MCF 10A (cell line): ENCODE results near the gene MYL11. TPM values are rescaled to one million over a fixed set of nuclear protein-coding genes. Genes with fewer than 3 reads are reported as not detected.

Experiments
- BruUV-seq: library from RNA; stranded (reverse); fragments of 400-500 nt; replicated peaks from 2 replicates; lab custom pipeline; 2021; lab: Mats Ljungman, UMichigan
- CTCF ChIA-PET: fragments of 300-600 bp; sonication (Branson Sonifier 250); formaldehyde crosslinking; extraction: SDS; loops from one replicate; lab custom pipeline; 2021; ENCODE audit warnings: antibody characterized with exemption, inconsistent platforms; lab: Yijun Ruan, JAX
- POLR2A ChIA-PET: fragments of 300-600, 350-650 bp; sonication (Branson Sonifier 250); formaldehyde crosslinking; extraction: SDS; loops from one replicate; lab custom pipeline; 2020; ENCODE audit warnings: antibody characterized with exemption, inconsistent platforms; lab: Yijun Ruan, JAX
- DNase-seq: peaks from one replicate; pipeline ENCODE4 v3.0.0-alpha.2; 2018; ENCODE audit not compliant: unreplicated experiment
- H3K27ac Mint-ChIP-seq: one replicate; pipeline ENCODE4 v1.8.0; 2022; ENCODE audit warnings: mild to moderate bottlenecking, low read depth, mixed read lengths; ENCODE audit not compliant: unreplicated experiment
- H3K27me3 Mint-ChIP-seq: one replicate; pipeline ENCODE4 v1.8.0; 2022; ENCODE audit warnings: mixed read lengths; ENCODE audit not compliant: insufficient read depth, unreplicated experiment
- H3K36me3 Mint-ChIP-seq: one replicate; pipeline ENCODE4 v1.8.0; 2022; ENCODE audit warnings: mild to moderate bottlenecking, moderate library complexity, mixed read lengths; ENCODE audit not compliant: insufficient read depth, unreplicated experiment
- H3K4me1 Mint-ChIP-seq: one replicate; pipeline ENCODE4 v1.8.0; 2022; ENCODE audit warnings: mixed read lengths; ENCODE audit not compliant: insufficient read depth, unreplicated experiment
- H3K4me3 Mint-ChIP-seq: one replicate; pipeline ENCODE4 v1.8.0; 2022; ENCODE audit warnings: mild to moderate bottlenecking, moderate library complexity, mixed read lengths; ENCODE audit not compliant: unreplicated experiment
- H3K9me3 Mint-ChIP-seq: one replicate; pipeline ENCODE4 v1.8.0; 2022; ENCODE audit warnings: mixed read lengths; ENCODE audit not compliant: unreplicated experiment
- intact Hi-C: fragments of 100-400 bp; cut with micrococcal nuclease; formaldehyde crosslinking; loops from 2 replicates; pipeline ENCODE4 v1.14.1; 2022
- total RNA-seq: library from RNA; stranded (reverse); gene quantifications from 2 replicates; pipeline ENCODE4 v1.2.3, GENCODE V29; 2022
- TF ChIP-seq, protein P1 (sequence below): fragments of 200-600 bp; IDR thresholded peaks from one replicate; pipeline ENCODE4 v1.8.0; 2022; ENCODE audit warnings: antibody characterized with exemption, mild to moderate bottlenecking; ENCODE audit not compliant: unreplicated experiment

Gene MYL11
- total RNA-seq, 1 experiment from 2014 or later = 1.6 TPM

DNA sequence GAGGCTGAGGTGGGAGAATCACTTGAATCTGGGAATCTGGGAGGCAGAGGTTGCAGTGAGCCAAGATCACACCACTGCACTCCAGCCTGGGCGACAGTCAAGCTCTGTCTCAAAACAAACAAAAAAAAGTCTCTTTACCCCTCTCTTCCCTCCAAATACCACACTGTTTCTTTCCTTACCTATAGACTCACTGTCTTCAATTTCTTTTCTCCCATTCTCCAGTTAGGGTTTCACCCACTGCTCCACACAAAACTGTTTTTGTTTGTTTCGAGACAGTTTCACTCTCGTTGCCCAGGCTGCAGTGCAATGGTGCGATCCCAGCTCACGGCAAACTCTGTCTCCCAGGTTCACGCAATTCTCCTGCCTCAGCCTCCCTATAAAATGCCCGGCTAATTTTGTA, 13.4 kb upstream of the MYL11 start:
- Mint-ChIP-seq H3K36me3 (peaks cover 54% of the 10 kb centered on the region), H3K27ac (no peak overlapping the region)
- intact Hi-C loops = no loop called here

GRCh38 chr16:30365200-30365599, 9.4 kb upstream of the MYL11 start:
- H3K27ac Mint-ChIP-seq = no peak overlapping the region
- BruUV-seq = no TSS peak

More for the DNA sequence above, 13.4 kb upstream of the MYL11 start:
- Mint-ChIP-seq H3K4me3 (no peak overlapping the region), H3K9me3 (no peaks in the 10 kb centered on the region), H3K27me3 (no peaks in the 10 kb centered on the region), H3K4me1 (peaks cover 16% of the 10 kb centered on the region)
- DNase-seq = no peak
- POLR2A ChIA-PET = no interaction called here
- no TSS peak for BruUV-seq
- TF ChIP-seq, protein P1, sequence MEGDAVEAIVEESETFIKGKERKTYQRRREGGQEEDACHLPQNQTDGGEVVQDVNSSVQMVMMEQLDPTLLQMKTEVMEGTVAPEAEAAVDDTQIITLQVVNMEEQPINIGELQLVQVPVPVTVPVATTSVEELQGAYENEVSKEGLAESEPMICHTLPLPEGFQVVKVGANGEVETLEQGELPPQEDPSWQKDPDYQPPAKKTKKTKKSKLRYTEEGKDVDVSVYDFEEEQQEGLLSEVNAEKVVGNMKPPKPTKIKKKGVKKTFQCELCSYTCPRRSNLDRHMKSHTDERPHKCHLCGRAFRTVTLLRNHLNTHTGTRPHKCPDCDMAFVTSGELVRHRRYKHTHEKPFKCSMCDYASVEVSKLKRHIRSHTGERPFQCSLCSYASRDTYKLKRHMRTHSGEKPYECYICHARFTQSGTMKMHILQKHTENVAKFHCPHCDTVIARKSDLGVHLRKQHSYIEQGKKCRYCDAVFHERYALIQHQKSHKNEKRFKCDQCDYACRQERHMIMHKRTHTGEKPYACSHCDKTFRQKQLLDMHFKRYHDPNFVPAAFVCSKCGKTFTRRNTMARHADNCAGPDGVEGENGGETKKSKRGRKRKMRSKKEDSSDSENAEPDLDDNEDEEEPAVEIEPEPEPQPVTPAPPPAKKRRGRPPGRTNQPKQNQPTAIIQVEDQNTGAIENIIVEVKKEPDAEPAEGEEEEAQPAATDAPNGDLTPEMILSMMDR = no peak
- CTCF ChIA-PET = interaction anchor here (0.6 to 1.1 kb wide), 2 partner anchors 11 to 269 kb away, joined by 4 to 5 read pairs; partner anchors contain the start of gene TBX6

DNA sequence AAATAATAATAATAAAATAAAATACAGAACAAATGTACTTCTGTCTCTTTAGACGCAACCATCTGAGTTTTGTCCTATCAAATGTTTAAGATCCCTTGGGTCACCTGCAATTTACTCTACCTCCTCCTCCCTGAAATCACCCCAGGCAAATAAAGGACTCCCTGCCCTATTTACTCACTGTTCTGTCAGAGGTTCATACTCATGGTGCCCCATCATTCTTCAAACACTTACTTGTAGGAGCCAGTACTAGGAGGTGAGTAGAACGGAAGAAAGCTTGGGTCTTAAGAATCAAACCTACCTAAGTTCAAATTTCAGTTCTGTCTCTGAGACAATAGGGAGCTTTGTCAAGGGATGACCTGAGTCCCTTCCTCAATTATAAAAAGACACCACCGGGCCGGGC, 8.1 kb upstream of the MYL11 start:
- TF ChIP-seq, protein P1 = no peak
- H3K4me3 Mint-ChIP-seq = peak overlapping the region; percentile 78
- H3K9me3 Mint-ChIP-seq = no peaks in the 10 kb centered on the region
- H3K27me3 Mint-ChIP-seq = no peaks in the 10 kb centered on the region
- H3K27ac Mint-ChIP-seq = peak overlapping the region; percentile 72
- DNase-seq = no peak
- POLR2A ChIA-PET = interaction anchor here (0.6 to 9.6 kb wide), 6 partner anchors 10 to 1030 kb away, joined by 3 to 132 read pairs (median 4); partner anchors contain the start of gene CD2BP2
- H3K4me1 Mint-ChIP-seq = peaks cover 44% of the 10 kb centered on the region
- BruUV-seq = no TSS peak
- CTCF ChIA-PET = interaction anchor here (0.7 to 1.3 kb wide), 4 partner anchors 12 to 43 kb away, joined by 3 to 5 read pairs (median 4); partner anchors contain the start of gene SEPTIN1
- intact Hi-C loops = no loop called here
- H3K36me3 Mint-ChIP-seq = peaks cover 29% of the 10 kb centered on the region

More at GRCh38 chr16:30365200-30365599, 9.4 kb upstream of the MYL11 start:
- peaks cover 38% of the 10 kb centered on the region for H3K4me1 Mint-ChIP-seq
- ChIA-PET POLR2A (interaction anchor here (1.1 to 9.6 kb wide), 2 partner anchors 8 to 13 kb away, joined by 7 to 132 read pairs; partner anchors contain the start of gene CD2BP2), CTCF (interaction anchor here (0.7 to 1.3 kb wide), 5 partner anchors 8 to 278 kb away, joined by 3 to 5 read pairs (median 3); partner anchors contain the start of gene CD2BP2)
- no peaks in the 10 kb centered on the region for H3K27me3 Mint-ChIP-seq
- TF ChIP-seq, protein P1 = no peak
- intact Hi-C loops = no loop called here
- H3K36me3 Mint-ChIP-seq = peaks cover 39% of the 10 kb centered on the region
- DNase-seq = no peak
- H3K9me3 Mint-ChIP-seq = no peaks in the 10 kb centered on the region
- no peak overlapping the region for H3K4me3 Mint-ChIP-seq

- Mint-ChIP-seq H3K36me3 (peaks cover 25% of the 10 kb centered on the region), H3K27ac (peak overlapping the region; percentile 72), H3K4me1 (peaks cover 51% of the 10 kb centered on the region), H3K9me3 (no peaks in the 10 kb centered on the region), H3K27me3 (no peaks in the 10 kb centered on the region), H3K4me3 (peak overlapping the region; percentile 78)
- ChIA-PET CTCF (interaction anchor here (1.0 to 1.3 kb wide), 2 partner anchors 15 to 42 kb away, joined by 3 to 5 read pairs; partner anchors contain the start of gene SEPTIN1), POLR2A (interaction anchor here (0.6 to 9.6 kb wide), 5 partner anchors 11 to 242 kb away, joined by 3 to 132 read pairs (median 6); partner anchors contain the start of gene CD2BP2)
- no TSS peak for BruUV-seq
- DNase-seq = no peak
- intact Hi-C loops = loop anchor here (2.0 kb wide), 1 partner anchor 41 kb away; no protein-coding TSS in a partner anchor
- TF ChIP-seq, protein P1 = no peak
These were observed 7.1 kb upstream of the MYL11 start for GRCh38 chr16:30367349-30368009.
